Mucosa of rectum (tissue), 2 donors: ENCODE measurements around the gene RARRES2.
A peak's percentile ranks its signal among the peaks of the same experiment; 100 is the strongest.

Source experiments
- H3K27ac ChIP-seq, 2 donors: one replicate each; pipeline ENCODE4 v1.7.0; 2013; ENCODE audit warnings: inconsistent platforms in 2 of 2, low read depth in 2 of 2, low read length in 2 of 2
- H3K27me3 ChIP-seq, 2 donors: one replicate each; pipeline ENCODE4 v1.7.0; 2013; ENCODE audit warnings: low read length in 2 of 2; ENCODE audit not compliant: control insufficient read depth in 2 of 2, insufficient read depth in 2 of 2
- H3K36me3 ChIP-seq, 2 donors: one replicate each; pipeline ENCODE4 v1.7.0; 2013; ENCODE audit warnings: low read length in 2 of 2; ENCODE audit not compliant: control insufficient read depth in 2 of 2, insufficient read depth in 2 of 2
- H3K4me1 ChIP-seq, 2 donors: one replicate each; pipeline ENCODE4 v1.7.0; 2013; ENCODE audit warnings: low read length in 2 of 2, mild to moderate bottlenecking in 1 of 2; ENCODE audit not compliant: control insufficient read depth in 2 of 2, insufficient read depth in 2 of 2
- H3K4me3 ChIP-seq, 2 donors: one replicate each; pipeline ENCODE4 v1.7.0; 2013; ENCODE audit warnings: low read length in 2 of 2
- H3K9ac ChIP-seq, 2 donors: one replicate each; pipeline ENCODE4 v1.7.0; 2013; ENCODE audit warnings: low read length in 2 of 2, low read depth in 1 of 2, mild to moderate bottlenecking in 1 of 2
- H3K9me3 ChIP-seq, 2 donors: one replicate each; pipeline ENCODE4 v1.7.0; 2013; ENCODE audit warnings: low read length in 2 of 2; ENCODE audit not compliant: control insufficient read depth in 2 of 2
- donor health status: healthy.
- donor health status: Normal muscosa, but diverticular disease.

Gene RARRES2

DNA sequence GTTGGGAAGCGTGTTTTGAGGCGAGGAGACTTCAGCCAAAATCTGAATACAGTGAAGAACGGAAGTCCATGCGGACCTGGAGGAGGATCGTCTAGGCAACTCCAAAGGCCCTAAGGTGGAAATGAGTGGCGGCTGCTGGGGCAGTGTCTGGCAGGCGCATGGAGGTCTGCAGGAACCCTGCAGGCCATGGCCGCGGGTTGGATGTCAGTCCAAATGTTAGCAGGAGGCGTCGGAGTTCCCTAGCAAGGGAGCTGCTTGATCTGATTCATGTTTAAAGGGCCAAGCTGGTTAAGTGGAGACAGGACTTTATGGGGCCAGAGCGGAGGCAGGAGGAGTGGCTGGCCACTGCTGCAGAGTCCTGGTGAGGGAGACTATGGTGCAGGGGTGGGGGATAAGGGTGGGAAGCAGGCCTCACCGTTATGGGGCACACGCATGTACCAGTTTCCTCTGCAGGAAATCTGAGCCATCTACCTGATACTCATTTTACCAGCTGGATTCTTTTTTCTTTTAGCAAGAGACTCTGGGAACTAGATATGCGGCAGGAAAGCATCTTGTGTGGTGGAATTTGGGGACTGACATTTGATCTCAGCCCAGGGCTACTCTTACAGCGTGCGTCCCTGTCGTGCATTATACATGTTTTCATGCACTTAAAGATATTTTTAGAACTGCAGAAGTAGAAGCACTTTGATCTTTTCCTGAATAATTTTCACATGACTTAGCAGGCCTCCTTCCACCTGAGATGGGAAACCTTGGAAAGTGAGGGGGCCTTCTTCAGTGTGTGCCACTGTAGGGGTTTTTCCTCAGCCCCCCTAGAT, 20.6 kb upstream of the RARRES2 start:
- H3K27ac ChIP-seq: no peak overlapping the region
- H3K4me1 ChIP-seq: peaks cover 0 to 10% of the 10 kb centered on the region in 2 donors
- no peaks in the 10 kb centered on the region for H3K9me3 ChIP-seq
- no peaks in the 10 kb centered on the region for H3K27me3 ChIP-seq
- H3K36me3 ChIP-seq: no peaks in the 10 kb centered on the region
- no peak overlapping the region for H3K4me3 ChIP-seq
- no peak overlapping the region for H3K9ac ChIP-seq

DNA sequence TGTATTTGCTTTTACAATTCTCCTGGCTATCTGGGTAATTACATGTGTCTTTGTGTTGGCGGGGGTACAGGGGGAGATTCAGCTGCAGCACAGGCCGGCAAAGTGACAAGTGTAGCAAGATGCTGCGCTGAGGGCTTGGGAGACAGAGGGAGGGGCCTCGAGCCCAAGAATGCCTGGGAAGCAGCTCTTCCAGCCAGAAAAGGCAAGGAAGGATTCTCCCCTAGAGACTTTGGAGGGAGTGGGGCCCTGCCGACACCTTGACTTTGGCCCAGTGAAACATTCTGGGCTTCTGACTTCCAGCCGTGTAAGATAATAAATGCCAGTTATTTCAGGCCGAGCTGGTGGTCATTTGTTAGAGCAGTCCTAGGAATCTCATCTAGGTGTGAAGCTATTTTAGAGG, 20.0 kb upstream of the RARRES2 start:
- no peaks in the 10 kb centered on the region for H3K27me3 ChIP-seq
- H3K36me3 ChIP-seq: no peaks in the 10 kb centered on the region
- no peak overlapping the region for H3K9ac ChIP-seq
- H3K4me1 ChIP-seq: peaks cover 2 to 9% of the 10 kb centered on the region in 2 donors
- H3K4me3 ChIP-seq: no peak overlapping the region
- H3K27ac ChIP-seq: no peak overlapping the region
- H3K9me3 ChIP-seq: no peaks in the 10 kb centered on the region

DNA sequence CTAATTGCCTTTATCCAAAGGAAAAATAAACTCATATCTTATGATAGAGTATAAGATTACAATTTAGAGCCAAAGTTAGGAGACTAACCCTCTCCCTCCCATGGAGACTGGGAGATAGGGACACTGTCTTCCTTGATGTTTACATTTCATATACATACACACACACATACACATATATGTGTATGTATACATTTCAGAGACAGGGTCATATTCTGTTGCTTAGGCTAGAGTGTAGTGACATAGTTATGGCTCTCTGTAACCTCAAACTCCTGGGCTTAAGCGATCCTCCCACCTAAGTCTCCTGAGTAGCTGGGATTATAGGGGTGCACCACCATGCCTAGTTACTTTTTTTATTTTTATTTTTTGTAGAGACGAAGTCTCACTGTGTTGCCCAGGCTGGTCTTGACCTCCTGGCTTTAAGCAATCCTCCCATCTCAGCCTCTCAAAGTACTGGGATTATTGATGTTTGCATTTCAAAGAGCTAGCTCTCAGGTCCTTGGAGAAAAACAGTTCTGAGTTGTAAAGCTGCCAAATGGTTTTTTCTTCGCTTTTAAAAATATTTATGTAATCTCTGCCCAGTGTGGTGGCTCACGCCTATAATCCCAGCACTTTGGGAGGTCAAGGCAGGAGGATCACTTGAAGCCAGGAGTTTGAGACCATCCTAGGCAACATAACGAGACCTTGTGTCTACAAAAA, 19.1 kb upstream of the RARRES2 start:
- H3K9ac ChIP-seq: no peak overlapping the region
- H3K36me3 ChIP-seq: no peaks in the 10 kb centered on the region
- H3K9me3 ChIP-seq: no peaks in the 10 kb centered on the region
- no peak overlapping the region for H3K27ac ChIP-seq
- peaks cover 6 to 9% of the 10 kb centered on the region in 2 donors for H3K4me1 ChIP-seq
- no peak overlapping the region for H3K4me3 ChIP-seq
- H3K27me3 ChIP-seq: no peaks in the 10 kb centered on the region

DNA sequence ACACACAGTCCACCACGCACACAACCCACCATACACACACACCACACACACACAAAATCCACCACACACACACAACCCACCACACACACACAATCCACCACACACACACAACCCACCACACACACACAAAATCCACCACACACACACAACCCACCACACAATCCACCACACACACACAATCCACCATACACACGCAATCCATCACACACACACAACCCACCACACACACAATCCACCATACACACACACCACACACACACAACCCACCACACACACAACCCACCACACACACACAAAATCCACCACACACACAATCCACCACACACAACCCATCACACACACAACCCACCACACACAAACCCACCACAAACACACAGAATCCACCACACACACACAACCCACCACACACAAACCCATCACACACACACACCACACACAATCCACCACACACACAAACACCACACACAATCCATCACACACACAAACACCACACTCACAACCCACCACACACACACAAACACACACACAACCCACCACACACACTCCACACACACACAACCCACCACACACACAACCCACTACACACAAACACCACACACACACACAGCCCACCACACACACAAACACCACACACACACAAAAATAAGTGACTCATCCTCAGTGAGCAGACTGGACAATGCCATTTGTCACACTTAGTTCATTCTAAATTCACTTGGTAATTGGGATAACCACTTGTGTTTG, 18.4 kb upstream of the RARRES2 start:
- H3K27ac ChIP-seq: no peak overlapping the region
- H3K9ac ChIP-seq: no peak overlapping the region
- H3K36me3 ChIP-seq: no peaks in the 10 kb centered on the region
- no peaks in the 10 kb centered on the region for H3K27me3 ChIP-seq
- peaks cover 9 to 11% of the 10 kb centered on the region in 2 donors for H3K4me1 ChIP-seq
- no peaks in the 10 kb centered on the region for H3K9me3 ChIP-seq
- no peak overlapping the region for H3K4me3 ChIP-seq

DNA sequence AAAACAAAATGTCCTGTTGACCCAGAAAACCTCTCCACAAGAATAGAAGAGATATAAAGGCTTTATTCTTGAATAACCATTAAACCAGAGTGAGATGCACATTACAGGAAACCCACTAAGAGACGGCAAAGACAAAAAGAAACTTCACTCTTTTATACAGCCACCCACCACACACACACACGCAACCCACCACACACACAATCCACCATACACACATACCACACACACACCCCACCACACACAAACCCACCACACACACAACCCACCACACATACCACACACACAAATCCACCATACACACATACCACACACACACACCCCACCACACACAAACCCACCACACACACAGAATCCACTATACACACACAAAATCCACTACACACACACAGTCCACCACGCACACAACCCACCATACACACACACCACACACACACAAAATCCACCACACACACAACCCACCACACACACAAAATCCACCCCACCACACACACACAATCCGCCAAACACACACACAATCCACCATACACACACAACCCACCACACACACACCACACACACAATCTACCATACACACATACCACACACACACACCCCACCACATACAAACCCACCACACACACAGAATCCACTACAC, 17.7 kb upstream of the RARRES2 start:
- H3K9me3 ChIP-seq: no peaks in the 10 kb centered on the region
- no peak overlapping the region for H3K4me3 ChIP-seq
- H3K36me3 ChIP-seq: no peaks in the 10 kb centered on the region
- H3K27ac ChIP-seq: no peak overlapping the region
- H3K27me3 ChIP-seq: no peaks in the 10 kb centered on the region
- H3K4me1 ChIP-seq: peaks cover 9 to 12% of the 10 kb centered on the region in 2 donors
- no peak overlapping the region for H3K9ac ChIP-seq

DNA sequence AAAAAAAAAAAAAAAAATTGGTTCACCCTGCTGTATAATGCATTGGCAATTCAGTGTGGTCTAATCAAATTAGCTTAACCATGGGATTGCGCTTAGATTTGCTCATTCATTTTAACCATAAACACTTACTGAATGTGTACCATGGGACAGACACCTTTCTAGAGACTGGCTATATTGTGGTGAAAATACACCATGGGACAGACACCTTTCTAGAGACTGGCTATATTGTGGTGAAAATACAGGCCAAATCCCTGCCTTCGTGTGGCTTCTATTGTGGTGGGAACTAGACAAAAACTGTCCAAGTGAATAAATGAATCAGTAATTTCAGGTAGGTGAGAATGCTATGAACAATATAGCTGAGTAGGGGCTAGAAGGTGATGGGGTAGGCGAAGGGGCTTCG, 17.0 kb upstream of the RARRES2 start:
- Histone ChIP-seq H3K36me3 (no peaks in the 10 kb centered on the region), H3K4me3 (no peak overlapping the region), H3K27ac (no peak overlapping the region), H3K4me1 (peaks cover 9 to 12% of the 10 kb centered on the region in 2 donors), H3K27me3 (no peaks in the 10 kb centered on the region), H3K9ac (no peak overlapping the region), H3K9me3 (no peaks in the 10 kb centered on the region)

DNA sequence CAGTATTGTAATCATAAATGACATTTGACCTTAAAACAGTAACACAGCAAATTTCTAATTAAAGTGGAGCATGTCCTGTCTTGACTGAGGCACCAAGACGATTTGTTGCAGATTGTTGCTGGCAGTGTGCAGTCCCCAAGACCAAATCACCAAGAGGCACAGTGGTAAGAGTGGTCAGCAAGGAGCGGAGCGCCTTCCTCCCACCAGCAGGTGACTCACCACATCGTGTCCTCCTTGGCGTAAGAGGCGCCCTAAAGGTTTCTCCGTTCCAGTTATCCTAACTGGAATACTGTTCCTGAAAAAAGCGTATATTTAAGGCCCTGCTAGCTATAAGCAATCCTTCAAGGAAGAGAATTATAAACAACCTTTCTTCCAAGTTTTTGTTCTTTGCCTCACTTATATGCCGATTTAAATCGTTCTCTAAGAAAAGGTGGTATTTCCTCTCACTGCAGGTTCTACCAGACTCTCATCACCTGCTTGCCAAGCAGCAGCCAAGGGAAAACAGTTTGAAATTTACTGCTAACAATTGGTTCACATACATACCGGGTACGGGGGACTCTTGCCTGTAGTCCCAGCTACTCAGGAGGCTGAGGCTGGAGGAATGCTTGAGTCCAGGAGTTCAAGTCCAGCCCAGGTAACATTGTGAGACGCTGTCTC, 16.5 kb upstream of the RARRES2 start:
- Histone ChIP-seq H3K9me3 (no peaks in the 10 kb centered on the region), H3K9ac (no peak overlapping the region), H3K27me3 (no peaks in the 10 kb centered on the region), H3K36me3 (no peaks in the 10 kb centered on the region), H3K27ac (peak overlapping the region in 1 of 2 donors; percentile 23), H3K4me3 (peak overlapping the region in 1 of 2 donors; percentile 22), H3K4me1 (peaks cover 9 to 12% of the 10 kb centered on the region in 2 donors)

DNA sequence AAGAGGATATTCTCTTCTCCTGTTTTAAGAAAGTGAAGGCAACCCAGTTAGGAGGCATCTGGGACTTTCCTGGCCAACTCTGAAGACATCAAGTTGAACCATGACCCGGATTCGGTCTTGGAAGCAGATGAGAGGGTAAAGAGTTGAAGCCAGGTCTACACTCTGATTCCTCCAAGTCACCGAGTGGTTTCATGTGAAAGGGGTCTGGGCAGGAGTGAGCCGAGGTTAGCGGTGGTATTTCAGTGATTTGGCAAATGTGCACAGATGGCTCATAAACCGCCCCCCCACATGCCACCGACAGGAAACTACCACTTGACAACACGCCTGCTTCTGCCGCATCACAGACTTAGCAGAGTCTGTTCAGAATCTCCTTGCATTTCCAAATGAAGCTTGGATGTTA, 15.8 kb upstream of the RARRES2 start:
- Histone ChIP-seq H3K36me3 (no peaks in the 10 kb centered on the region), H3K27ac (peak overlapping the region in 1 of 2 donors; percentile 23), H3K9me3 (no peaks in the 10 kb centered on the region), H3K9ac (no peak overlapping the region), H3K4me3 (peak overlapping the region in 1 of 2 donors; percentile 22), H3K4me1 (peaks cover 9 to 12% of the 10 kb centered on the region in 2 donors), H3K27me3 (no peaks in the 10 kb centered on the region)

DNA sequence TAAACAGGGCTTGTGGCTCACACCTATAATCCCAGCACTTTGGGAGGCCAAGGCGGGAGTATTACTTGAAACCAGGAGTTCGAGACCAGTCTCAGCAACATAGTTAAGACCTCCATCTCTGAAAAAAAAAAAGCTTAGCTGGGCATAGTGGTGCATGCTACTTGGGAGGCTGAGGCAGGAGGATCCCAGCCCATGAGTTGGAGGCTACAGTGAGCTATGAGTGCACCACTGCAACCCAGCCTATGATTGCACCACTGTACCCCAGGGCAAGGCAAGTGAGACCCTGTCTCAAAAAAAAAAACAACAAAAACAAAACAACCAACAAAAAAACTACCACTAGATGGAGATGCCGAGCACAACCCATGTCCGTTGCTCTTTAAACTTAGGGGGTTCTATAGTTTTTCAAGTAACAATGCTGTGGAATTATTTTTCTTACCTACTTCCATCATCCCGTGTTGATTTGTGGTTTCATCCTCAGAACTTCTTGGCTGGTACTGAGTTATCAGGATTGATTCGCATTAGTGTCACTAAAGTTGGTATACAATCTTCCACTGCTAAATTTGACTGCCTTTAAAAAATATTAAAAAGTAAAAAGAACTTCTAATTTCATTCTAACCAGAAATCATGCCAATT, 15.0 kb upstream of the RARRES2 start:
- Histone ChIP-seq H3K36me3 (no peaks in the 10 kb centered on the region), H3K4me1 (peaks cover 12 to 14% of the 10 kb centered on the region in 2 donors), H3K4me3 (no peak overlapping the region), H3K27ac (peak overlapping the region in 1 of 2 donors; percentile 38), H3K9ac (no peak overlapping the region), H3K27me3 (no peaks in the 10 kb centered on the region), H3K9me3 (no peaks in the 10 kb centered on the region)
